Peyer's patch (tissue), 4 donors: ENCODE measurements around the gene WBP2. TPM values are rescaled to one million over a fixed set of nuclear protein-coding genes. Genes with fewer than 3 reads are reported as not detected.

ENCODE experiments used
- DNase-seq, 3 donors: peaks; one replicate each; pipeline ENCODE4 v3.0.0-alpha.2; 2017 to 2019
- H3K27ac ChIP-seq, 4 donors: fragments of 200-600 bp; sonication (generic); one replicate each; pipeline ENCODE4 v1.5.1; 2016 to 2019
- H3K27me3 ChIP-seq, 2 donors: fragments of 200-600 bp; sonication (generic); one replicate each; pipeline ENCODE4 v1.5.1; 2019
- H3K36me3 ChIP-seq, 3 donors: fragments of 200-600 bp; sonication (generic); one replicate each; pipeline ENCODE4 v1.5.1; 2016 to 2019
- H3K4me1 ChIP-seq, 4 donors: fragments of 200-600 bp; sonication (generic); one replicate each; pipeline ENCODE4 v1.5.1; 2016 to 2019
- H3K4me3 ChIP-seq, 4 donors: fragments of 200-600 bp; sonication (generic); 1 replicate in 3 of 4; 2 replicates in 1 of 4; pipeline ENCODE4 v1.5.1; 2016 to 2019; ENCODE audit warnings: mild to moderate bottlenecking in 1 of 4
- H3K9me3 ChIP-seq, 4 donors: fragments of 200-600 bp; sonication (generic); one replicate each; pipeline ENCODE4 v1.5.1; 2016 to 2019; ENCODE audit warnings: mild to moderate bottlenecking in 1 of 4
- POLR2A ChIP-seq, 2 donors: fragments of 450-650 bp; IDR thresholded peaks; one replicate each; pipeline ENCODE4 v1.5.1; 2017; ENCODE audit warnings: antibody characterized with exemption in 2 of 2, mild to moderate bottlenecking in 2 of 2, moderate library complexity in 2 of 2
- total RNA-seq, 4 donors: library from RNA; depleted of rRNA; stranded (reverse); fragments of >200 nt; gene quantifications; one replicate each; pipeline ENCODE4 v1.1.0, GENCODE V29; 2016
- TF ChIP-seq, protein P1 (sequence below), 6 experiments: fragments of 450-650 bp in 4 of 6; fragments of 200-600 bp in 2 of 6; sonication (generic) in 1 of 6; IDR thresholded peaks; one replicate each; pipeline ENCODE4 v1.5.1; 2017 to 2019; ENCODE audit warnings: antibody characterized with exemption in 6 of 6, mild to moderate bottlenecking in 3 of 6, moderate library complexity in 1 of 6

The WBP2 gene
- total RNA-seq, 4 donors from 2014 or later = 45.4 to 61.4 (median 53.7) TPM

DNA sequence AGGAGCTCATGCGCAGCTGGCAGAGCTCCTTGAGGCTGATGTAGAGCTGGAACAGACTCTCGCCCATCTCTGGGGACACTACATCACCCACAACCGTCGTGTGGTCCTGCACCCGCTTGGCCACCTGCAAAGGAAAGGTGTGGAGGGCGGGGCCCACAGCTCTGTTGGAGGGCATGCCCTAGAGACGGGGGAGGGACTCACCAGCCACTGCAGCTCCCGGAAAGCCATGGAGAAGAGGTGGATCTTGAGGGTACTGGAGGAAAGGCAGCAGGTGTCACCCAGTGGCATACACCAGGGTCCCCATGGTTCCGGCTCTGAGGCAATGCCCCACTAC lies 19.5 kb downstream of the WBP2 start:
- Histone ChIP-seq H3K4me3 (no peak overlapping the region), H3K9me3 (no peaks in the 10 kb centered on the region), H3K4me1 (peaks cover 0 to 18% (median 3%) of the 10 kb centered on the region in 4 donors), H3K36me3 (peaks cover 0 to 29% (median 0%) of the 10 kb centered on the region in 3 donors), H3K27ac (no peak overlapping the region), H3K27me3 (no peaks in the 10 kb centered on the region)
- no peak for DNase-seq
- TF ChIP-seq, protein P1, sequence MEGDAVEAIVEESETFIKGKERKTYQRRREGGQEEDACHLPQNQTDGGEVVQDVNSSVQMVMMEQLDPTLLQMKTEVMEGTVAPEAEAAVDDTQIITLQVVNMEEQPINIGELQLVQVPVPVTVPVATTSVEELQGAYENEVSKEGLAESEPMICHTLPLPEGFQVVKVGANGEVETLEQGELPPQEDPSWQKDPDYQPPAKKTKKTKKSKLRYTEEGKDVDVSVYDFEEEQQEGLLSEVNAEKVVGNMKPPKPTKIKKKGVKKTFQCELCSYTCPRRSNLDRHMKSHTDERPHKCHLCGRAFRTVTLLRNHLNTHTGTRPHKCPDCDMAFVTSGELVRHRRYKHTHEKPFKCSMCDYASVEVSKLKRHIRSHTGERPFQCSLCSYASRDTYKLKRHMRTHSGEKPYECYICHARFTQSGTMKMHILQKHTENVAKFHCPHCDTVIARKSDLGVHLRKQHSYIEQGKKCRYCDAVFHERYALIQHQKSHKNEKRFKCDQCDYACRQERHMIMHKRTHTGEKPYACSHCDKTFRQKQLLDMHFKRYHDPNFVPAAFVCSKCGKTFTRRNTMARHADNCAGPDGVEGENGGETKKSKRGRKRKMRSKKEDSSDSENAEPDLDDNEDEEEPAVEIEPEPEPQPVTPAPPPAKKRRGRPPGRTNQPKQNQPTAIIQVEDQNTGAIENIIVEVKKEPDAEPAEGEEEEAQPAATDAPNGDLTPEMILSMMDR (IDR thresholded peaks at IDR 0.05) = no peak
- no peak for TF ChIP-seq POLR2A (IDR thresholded peaks at IDR 0.05)

DNA sequence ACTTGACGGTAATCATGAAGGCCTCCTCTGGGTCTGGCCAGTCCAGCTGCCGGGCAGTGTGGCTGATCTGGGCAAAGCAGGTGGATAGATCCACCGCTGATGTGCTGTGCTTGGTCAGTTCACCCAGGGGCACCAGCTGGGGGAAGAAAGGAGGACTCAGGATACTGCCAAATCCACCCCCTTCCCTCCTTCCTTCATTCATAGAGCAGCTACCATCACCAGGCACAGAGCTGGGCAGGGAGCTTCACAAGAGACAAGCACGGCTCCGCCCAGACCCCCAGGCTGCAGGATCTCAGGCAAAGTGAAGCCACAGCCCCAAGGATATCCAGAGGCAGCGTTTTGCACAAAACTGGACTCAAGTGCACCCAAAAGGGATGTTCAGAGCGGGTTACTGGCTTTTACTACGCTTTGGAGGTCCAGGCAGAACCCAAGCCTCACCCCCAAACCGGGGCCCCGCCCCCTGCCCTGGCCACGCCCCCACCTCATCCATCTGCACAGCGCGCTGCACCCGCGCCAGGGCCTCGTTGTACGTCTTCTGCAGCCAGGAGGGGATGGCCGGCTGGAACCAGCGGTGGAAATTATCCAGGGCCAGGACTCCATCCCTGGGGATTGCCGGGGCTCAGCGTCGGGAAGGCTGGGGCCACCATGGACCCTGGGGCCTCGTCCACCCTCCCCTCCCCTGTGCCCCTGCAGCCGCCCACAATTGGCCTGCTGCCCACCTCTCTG lies 20.0 kb downstream of the WBP2 start:
- no peak for DNase-seq
- Histone ChIP-seq H3K4me1 (peaks cover 0 to 18% (median 3%) of the 10 kb centered on the region in 4 donors), H3K27ac (no peak overlapping the region), H3K27me3 (no peaks in the 10 kb centered on the region), H3K36me3 (peaks cover 0 to 25% (median 0%) of the 10 kb centered on the region in 3 donors), H3K9me3 (no peaks in the 10 kb centered on the region), H3K4me3 (no peak overlapping the region)
- TF ChIP-seq, protein P1 (IDR thresholded peaks at IDR 0.05) = no peak
- TF ChIP-seq POLR2A (IDR thresholded peaks at IDR 0.05) = no peak

DNA sequence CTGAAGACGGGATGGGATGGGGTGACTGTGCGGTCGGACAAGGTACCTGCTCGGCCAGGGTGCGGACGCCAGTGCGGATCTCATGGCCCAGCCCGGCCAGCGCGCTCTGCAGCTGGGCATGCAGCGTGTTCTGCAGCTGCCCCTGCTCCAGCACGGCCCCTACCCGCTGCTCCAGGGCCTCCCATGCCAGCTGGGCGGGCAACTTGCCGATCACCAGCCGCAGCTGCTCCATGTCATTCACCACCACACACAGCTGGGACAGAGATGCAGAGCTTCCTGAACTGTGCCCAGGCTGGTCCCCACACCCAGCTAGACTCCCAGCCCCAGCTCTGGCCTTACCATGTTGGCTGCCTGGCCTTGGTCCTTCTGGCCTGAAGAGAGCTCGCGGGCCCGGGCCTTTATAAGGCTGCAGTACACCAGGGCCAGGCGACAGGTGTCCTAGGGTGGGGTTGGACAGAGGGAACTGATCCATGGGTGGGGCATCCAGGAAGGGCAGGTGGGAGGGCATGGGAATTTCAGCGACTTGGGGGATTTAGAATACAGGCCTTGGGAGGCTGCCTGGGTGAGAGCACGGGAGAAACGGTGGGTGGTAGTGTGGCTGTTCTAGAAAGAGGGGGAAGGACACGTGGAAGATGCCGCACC lies 20.7 kb downstream of the WBP2 start:
- peaks cover 0 to 18% (median 3%) of the 10 kb centered on the region in 4 donors for H3K4me1 ChIP-seq

DNA sequence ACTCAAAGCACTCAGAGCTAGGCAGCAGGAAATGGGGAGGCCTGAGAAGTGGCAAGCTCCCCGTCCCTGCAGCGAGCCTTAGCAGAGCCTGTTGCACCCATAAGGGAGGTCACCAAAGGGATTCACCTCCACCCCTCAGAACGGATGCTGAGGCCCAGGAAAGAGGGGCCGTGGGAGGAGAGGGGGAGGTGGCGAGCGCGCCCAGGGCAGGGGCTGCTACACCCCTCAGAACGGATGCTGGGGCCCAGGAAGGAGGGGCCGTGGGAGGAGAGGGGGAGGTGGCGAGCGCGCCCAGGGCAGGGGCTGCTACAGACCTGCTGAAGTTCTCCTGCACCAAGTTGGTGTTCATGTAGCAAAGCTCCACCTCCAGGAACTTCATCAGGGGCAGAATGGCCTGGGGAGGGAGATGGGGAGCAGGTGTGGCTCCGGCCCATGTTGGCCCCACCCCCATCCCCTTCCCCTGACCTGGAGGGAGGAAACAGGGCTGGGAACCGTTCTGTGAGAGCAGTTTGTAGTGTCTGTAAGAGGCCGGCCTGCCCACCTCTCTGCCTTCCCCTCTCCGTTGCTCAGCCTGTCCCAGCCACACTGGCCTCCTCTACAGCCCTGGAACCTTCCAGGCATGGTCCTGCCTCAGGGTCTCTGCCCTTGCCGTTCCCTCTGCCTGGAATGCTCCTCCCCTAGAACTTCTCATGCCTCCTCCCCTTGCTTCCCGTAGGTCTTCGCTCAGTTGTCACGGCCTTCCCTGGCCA lies 22.3 kb downstream of the WBP2 start:
- peaks cover 0 to 24% (median 3%) of the 10 kb centered on the region in 4 donors for H3K4me1 ChIP-seq
- peaks cover 0 to 18% (median 0%) of the 10 kb centered on the region in 3 donors for H3K36me3 ChIP-seq
- peak in 1 of 3 donors; percentile 34 for DNase-seq
- TF ChIP-seq, protein P1 (IDR thresholded peaks at IDR 0.05) = no peak
- TF ChIP-seq POLR2A (IDR thresholded peaks at IDR 0.05) = no peak
- no peaks in the 10 kb centered on the region for H3K27me3 ChIP-seq
- H3K4me3 ChIP-seq = peak overlapping the region in 1 of 4 donors; percentile 9
- no peaks in the 10 kb centered on the region for H3K9me3 ChIP-seq
- H3K27ac ChIP-seq = peak overlapping the region; percentile 67 to 83 (median 72)

More for the DNA sequence above, 20.7 kb downstream of the WBP2 start:
- no peak for DNase-seq
- Histone ChIP-seq H3K4me3 (no peak overlapping the region), H3K9me3 (no peaks in the 10 kb centered on the region), H3K27ac (no peak overlapping the region), H3K36me3 (peaks cover 0 to 19% (median 0%) of the 10 kb centered on the region in 3 donors), H3K27me3 (no peaks in the 10 kb centered on the region)
- TF ChIP-seq, protein P1 (IDR thresholded peaks at IDR 0.05) = no peak

DNA sequence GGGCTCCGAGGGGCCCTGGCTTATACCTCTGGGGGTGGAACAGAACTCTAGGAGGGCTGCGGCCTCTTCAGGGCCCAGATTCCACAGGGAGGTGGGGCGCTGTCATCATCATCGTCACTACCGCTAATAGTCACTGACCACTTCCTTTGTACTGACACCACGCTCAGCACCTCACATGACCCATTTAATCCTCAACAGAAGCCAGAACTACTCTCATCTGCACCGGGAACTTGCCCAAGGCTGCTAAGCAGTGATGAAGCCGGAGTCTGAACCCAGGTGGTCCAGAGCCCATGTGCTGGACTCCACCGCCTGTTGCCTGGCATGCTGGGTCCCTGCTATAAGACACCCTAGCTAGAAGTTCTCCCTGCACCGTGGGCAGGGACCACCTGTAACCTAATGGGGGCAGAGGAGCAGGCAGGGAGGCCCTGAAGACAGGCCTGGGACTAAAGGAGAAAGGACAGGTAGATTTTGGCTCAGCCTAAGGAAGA lies 22.9 kb downstream of the WBP2 start:
- H3K27me3 ChIP-seq = no peaks in the 10 kb centered on the region
- no peaks in the 10 kb centered on the region for H3K9me3 ChIP-seq
- TF ChIP-seq, protein P1 (IDR thresholded peaks at IDR 0.05) = no peak
- peak in 1 of 2 donors; percentile 30 for TF ChIP-seq POLR2A (IDR thresholded peaks at IDR 0.05)
- peaks cover 0 to 30% (median 6%) of the 10 kb centered on the region in 4 donors for H3K4me1 ChIP-seq
- H3K36me3 ChIP-seq = peaks cover 0 to 18% (median 0%) of the 10 kb centered on the region in 3 donors
- peak overlapping the region; percentile 67 to 83 (median 72) for H3K27ac ChIP-seq
- DNase-seq = peak in 2 of 3 donors; percentile 46 to 77
- H3K4me3 ChIP-seq = peak overlapping the region in 1 of 4 donors; percentile 9
